GM18499 (cell line): ENCODE measurements around the gene ACTL8.

Experiments used
- ATAC-seq: cut with Tn5 transposase; IDR thresholded peaks from one replicate; pipeline ENCODE4 v1.9.1; 2021; ENCODE audit warnings: moderate number of reproducible peaks; ENCODE audit not compliant: insufficient read depth, unreplicated experiment

Gene ACTL8, protein sequence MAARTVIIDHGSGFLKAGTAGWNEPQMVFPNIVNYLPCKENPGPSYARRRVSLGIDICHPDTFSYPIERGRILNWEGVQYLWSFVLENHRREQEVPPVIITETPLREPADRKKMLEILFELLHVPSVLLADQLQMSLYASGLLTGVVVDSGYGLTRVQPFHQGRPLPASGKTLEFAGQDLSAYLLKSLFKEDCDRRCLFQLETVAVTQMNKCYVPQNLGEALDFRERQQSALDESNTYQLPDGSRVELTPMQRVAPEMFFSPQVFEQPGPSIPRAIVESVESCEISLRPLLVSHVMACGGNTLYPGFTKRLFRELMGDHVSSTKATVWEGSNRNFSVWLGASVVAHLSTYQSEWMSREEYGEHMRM

GRCh38 chr1:17755120-17755519 lies at the start of gene ACTL8:
Gene ACTL8, plus strand, starts transcription at chr1:17755333. Its CDS starts 67,676 bp downstream, at chr1:17823009.
- no peak for ATAC-seq

- ATAC-seq, result no peak
These were observed 48.7 kb upstream of the ACTL8 start for GRCh38 chr1:17706445-17706844.

- no peak for ATAC-seq
These were observed 45.2 kb upstream of the ACTL8 start for GRCh38 chr1:17709981-17710380.

DNA sequence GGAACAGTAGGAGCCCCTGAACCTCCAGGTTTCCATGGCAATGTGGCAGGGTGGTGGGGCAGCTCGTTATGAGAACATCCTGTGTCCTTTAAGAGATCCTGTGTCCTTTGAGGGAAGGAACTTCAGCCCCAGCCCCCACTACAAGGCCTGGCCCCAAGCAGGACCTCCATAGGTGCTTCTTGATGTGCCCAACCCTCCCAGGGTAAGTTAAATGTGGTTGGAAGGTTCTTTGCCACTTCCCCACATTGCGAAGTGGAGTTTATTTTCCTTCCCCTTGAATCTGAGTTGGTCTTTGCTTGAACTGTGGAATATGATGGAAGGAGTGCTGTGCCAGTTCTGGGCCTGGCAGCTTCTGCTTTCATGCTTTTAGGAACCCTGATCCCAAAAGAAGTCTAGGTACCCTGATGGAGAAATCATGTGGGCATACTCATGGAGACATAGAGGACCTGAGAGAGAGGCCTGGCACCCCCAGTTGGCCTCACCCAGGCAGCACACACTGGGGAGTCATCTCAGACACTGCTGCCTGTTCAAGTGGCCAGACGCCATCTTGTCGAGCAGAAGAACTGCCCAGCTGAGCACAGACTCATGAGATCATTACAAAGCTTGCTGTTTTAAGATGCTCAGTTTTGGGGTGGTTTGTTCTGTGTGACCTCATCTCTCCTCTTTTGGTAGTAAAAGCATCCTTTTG lies 44.1 kb upstream of the ACTL8 start:
- no peak for ATAC-seq

- ATAC-seq, result no peak
These were observed 43.6 kb upstream of the ACTL8 start for GRCh38 chr1:17711577-17711910.

DNA sequence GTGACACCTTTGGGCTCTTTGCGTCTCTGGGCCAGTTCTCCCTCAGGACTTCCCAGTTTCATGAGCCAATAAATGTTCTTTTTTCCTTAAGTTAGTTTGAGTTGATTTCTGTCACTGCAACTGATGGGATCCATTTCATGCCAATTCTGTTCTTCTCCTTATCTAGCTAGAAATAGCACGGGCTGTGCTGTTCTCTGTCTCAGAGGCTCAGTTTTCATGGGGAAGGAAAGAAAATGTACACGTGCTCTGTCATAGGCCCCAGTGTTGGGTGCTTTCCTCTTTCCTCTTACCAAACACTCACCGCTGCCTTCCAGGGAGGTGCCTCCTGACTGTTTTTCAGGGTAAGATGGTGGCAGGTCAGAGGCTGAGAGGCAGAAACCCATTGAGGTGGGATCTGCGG lies 43.2 kb upstream of the ACTL8 start:
- no peak for ATAC-seq

DNA sequence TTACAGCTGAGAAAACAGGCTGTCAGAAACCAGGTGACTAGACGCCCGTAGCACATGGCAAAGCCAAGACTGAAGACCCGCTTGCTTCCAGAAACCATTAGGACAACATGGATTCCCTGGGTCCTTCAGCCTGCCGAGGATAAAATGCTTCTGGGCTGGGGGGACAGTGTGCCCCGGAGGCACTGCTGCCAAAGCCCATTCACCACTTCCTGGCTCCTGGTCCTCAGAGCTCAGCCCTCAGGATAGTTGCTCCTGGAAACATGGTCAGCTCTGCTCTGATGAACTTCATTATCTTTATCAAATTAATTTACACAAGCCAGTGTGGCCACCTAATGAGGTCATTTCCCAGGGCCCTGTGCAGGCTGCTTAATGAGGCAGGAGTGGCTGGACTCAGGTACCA lies 41.1 kb upstream of the ACTL8 start:
- ATAC-seq, result no peak

- ATAC-seq, result no peak
These were observed 37.3 kb upstream of the ACTL8 start for GRCh38 chr1:17717594-17718535.

DNA sequence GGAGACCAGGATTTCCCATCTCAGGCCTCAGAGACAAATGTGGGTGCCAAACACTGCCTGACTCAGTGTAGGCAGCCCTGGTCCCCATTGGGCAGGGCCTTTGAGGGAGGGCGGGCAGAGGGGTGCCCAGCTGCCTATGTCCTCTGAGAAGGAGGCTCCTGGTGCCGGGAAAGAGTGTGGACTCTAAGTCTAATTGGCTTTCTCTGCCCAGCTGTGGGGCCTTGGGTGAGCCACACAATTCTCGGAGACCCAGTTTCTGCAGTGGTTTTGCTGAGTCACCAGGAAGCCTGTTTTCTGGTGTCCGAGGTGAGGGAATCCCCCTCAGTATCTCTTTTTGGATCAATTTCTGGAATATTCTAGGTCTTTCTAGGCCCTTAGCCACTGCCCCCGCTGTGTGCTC lies 35.3 kb upstream of the ACTL8 start:
- no peak for ATAC-seq

GRCh38 chr1:17721444-17721843 lies 33.7 kb upstream of the ACTL8 start:
- no peak for ATAC-seq

DNA sequence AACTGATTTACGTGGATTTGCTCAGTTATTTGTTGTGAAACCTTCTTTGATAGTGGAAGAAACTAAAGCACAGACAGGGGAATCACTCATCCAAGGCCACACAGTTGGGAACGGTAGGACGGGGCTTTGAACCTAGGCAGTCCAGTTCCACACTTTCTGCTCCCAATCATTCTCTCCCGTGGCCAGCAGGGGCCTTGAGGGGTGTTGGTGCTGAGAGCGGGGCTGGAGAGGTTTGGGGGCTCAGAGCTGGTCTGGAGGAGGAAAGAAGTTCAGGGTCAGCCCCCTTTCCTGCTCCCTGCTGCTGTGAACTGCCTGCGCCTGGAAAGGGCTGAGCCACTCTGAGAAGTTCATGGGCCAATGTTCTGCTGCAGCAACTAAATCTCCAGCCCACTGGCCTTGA lies 31.4 kb upstream of the ACTL8 start:
- no peak for ATAC-seq

- no peak for ATAC-seq
These were observed 31.0 kb upstream of the ACTL8 start for GRCh38 chr1:17724150-17724549.

DNA sequence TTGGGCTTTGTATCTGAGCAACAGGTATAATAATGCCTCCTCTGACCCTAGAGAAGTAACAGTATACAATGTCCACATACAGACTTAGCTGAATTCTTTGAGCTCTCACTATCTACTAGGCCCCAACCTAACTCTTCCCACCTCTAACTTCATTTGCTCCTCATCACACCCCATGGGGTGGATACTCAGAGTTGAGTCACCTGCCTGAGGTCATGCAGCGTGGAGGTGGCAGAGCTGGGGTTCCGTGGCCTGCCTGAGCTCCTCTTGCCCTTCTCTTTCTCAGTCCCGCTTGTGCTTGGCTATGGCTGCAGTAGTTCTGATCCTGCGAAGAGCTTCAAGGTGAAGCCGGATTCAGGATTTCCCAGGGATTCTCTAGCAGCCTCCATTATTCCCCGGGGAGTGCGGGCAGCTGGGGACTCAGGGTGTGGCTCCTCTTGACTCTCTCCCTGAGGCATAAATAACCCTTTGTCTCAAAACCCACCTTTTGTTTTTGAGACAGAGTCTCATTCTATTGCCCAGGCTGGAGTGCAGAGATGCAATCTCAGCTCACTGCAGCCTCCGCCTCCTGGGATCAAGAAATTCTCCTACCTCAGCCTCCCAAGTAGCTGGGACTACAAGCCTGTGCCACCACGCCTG lies 29.9 kb upstream of the ACTL8 start:
- no peak for ATAC-seq

- no peak for ATAC-seq
These were observed 29.1 kb upstream of the ACTL8 start for GRCh38 chr1:17725811-17726582.

- ATAC-seq, result no peak
These were observed 26.9 kb upstream of the ACTL8 start for GRCh38 chr1:17728123-17728712.

GRCh38 chr1:17729248-17729647 lies 25.9 kb upstream of the ACTL8 start:
- ATAC-seq, result no peak

DNA sequence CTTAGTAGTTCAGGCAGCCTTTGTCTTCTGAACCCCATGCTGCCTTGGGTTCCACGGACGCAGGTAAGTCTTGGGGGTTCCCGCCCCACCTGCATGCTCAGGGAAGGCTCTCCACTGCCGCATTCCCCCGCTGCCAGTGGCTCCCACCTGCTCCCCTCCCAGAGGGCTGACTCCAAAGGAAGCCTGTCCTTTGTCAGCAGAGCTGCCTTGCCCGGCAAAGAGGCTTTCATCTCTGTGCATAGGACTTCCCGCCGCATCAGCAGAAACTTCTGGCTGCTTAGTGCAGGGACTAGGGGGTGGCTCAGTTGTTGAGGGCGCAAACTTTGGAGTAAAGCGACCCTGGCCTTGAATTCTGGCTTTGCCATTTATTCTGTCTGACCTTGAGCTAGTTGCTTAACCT lies 25.2 kb upstream of the ACTL8 start:
- no peak for ATAC-seq

DNA sequence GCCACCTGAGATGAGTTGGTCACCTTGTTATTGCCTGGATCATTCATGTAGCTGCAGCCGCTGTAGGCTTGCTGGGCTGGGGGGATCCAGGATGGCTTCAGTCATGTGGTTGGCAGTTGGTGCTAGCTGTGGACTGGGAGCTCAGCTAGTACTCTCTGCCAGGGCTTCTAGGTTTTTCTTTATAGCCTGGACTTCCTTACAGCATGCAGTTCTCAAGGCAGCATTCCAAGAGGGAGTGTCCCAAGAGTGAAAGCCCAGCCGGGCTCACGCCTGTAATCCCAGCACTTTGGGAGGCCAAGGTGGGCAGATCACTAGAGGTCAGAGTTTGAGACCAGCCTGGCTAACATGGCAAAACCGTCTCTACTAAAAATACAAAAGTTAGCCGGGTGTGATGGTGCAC lies 23.7 kb upstream of the ACTL8 start:
- ATAC-seq, result no peak

DNA sequence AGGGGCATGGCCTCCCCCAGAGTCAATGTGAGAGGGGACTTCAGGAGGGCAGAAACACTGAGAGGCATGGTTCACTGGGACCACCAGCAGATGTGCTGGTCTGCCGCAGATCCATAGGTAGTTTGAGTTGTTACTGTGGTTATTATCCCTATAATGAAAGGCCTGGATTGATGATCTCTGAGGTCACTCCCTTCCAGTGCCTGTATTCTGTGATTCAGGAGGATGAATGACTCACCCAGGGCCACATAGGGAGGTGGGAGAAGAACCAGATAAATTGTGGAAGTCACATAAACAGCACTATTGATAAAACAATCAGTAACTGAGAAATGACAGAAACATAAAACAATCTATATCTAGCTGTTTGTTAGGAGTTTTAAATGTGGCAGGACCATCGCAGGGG lies 22.7 kb upstream of the ACTL8 start:
- ATAC-seq, result no peak
